ENCODE results near the gene C13orf46.

- TF ChIP-seq, protein P1, sequence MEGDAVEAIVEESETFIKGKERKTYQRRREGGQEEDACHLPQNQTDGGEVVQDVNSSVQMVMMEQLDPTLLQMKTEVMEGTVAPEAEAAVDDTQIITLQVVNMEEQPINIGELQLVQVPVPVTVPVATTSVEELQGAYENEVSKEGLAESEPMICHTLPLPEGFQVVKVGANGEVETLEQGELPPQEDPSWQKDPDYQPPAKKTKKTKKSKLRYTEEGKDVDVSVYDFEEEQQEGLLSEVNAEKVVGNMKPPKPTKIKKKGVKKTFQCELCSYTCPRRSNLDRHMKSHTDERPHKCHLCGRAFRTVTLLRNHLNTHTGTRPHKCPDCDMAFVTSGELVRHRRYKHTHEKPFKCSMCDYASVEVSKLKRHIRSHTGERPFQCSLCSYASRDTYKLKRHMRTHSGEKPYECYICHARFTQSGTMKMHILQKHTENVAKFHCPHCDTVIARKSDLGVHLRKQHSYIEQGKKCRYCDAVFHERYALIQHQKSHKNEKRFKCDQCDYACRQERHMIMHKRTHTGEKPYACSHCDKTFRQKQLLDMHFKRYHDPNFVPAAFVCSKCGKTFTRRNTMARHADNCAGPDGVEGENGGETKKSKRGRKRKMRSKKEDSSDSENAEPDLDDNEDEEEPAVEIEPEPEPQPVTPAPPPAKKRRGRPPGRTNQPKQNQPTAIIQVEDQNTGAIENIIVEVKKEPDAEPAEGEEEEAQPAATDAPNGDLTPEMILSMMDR (IDR thresholded peaks at IDR 0.05), result no peak
- no peak for TF ChIP-seq POLR2AphosphoS5 (IDR thresholded peaks at IDR 0.05)
Measured at GRCh38 chr13:114010401-114011101, 36.7 kb upstream of the C13orf46 start.
